Mesothelial cell of epicardium (in vitro differentiated cells): ENCODE data around the gene DEPDC1. TPM values are rescaled to one million over a fixed set of nuclear protein-coding genes. Genes with fewer than 3 reads are reported as not detected.

Experiments
- DNase-seq, 2 experiments: peaks; one replicate each; pipeline ENCODE4 v3.0.0; 2021; ENCODE audit warnings: low spot score in 2 of 2; ENCODE audit not compliant: unreplicated experiment in 2 of 2
- H3K27ac Mint-ChIP-seq: 2 replicates; pipeline ENCODE4 v1.8.0; 2021; ENCODE audit warnings: mixed read lengths
- H3K27me3 Mint-ChIP-seq: 2 replicates; pipeline ENCODE4 v1.8.0; 2021; ENCODE audit warnings: low read depth, mixed read lengths
- H3K36me3 Mint-ChIP-seq: 2 replicates; pipeline ENCODE4 v1.8.0; 2021; ENCODE audit warnings: mixed read lengths
- H3K4me1 Mint-ChIP-seq: 2 replicates; pipeline ENCODE4 v1.8.0; 2021; ENCODE audit warnings: mixed read lengths
- H3K4me3 Mint-ChIP-seq: 2 replicates; pipeline ENCODE4 v1.8.0; 2021; ENCODE audit warnings: mild to moderate bottlenecking, moderate library complexity, mixed read lengths
- H3K9me3 Mint-ChIP-seq: 2 replicates; pipeline ENCODE4 v1.8.0; 2021; ENCODE audit warnings: mixed read lengths
- total RNA-seq: library from RNA; stranded (reverse); gene quantifications from 3 replicates; pipeline ENCODE4 v1.2.1, GENCODE V29; 2021
- TF ChIP-seq, protein P1 (sequence below): fragments of 200-600 bp; sonication (generic); IDR thresholded peaks from one replicate; pipeline ENCODE4 v1.5.0; 2021; ENCODE audit warnings: antibody characterized with exemption; ENCODE audit not compliant: unreplicated experiment

DEPDC1 gene
- total RNA-seq, 1 donor from 2014 or later, result 10.4 TPM

DNA sequence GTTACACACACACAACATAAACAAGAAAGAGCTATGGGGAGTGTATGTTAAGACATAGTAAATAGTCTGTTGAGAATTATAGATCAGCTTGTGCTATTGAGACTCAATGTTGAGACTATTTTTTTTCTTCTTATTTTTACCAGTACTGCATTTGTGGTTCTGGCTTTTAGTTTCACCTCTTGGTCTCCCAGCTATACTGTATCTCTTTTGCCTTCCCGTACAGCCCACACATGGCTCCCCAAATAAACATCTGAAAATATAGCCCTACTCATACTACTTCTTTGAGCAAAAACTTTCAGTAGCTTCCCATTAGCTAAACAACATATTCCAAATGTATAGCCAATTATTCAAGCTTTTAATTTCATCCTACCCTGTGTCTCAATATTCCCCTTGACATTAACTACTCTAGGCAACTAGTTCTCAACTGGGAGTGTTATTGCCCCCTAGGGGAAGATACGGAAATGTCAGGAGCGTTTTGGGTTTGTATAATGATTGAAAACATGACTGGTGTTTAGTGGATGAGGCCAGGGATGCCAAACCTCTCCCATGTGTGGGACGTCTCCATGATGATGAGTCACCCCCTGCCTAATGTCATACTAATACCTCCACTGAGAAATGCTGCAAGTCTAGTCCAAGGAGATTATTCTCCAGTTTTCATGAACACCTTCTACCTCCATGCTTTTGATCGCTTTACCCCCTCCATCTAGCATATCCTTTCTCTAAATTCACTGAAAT, 53.9 kb downstream of the DEPDC1 start:
- DNase-seq, result no peak
- H3K9me3 Mint-ChIP-seq, result no peaks in the 10 kb centered on the region
- no peak overlapping the region for H3K27ac Mint-ChIP-seq
- peaks cover 15% of the 10 kb centered on the region for H3K27me3 Mint-ChIP-seq
- no peaks in the 10 kb centered on the region for H3K36me3 Mint-ChIP-seq
- TF ChIP-seq, protein P1, sequence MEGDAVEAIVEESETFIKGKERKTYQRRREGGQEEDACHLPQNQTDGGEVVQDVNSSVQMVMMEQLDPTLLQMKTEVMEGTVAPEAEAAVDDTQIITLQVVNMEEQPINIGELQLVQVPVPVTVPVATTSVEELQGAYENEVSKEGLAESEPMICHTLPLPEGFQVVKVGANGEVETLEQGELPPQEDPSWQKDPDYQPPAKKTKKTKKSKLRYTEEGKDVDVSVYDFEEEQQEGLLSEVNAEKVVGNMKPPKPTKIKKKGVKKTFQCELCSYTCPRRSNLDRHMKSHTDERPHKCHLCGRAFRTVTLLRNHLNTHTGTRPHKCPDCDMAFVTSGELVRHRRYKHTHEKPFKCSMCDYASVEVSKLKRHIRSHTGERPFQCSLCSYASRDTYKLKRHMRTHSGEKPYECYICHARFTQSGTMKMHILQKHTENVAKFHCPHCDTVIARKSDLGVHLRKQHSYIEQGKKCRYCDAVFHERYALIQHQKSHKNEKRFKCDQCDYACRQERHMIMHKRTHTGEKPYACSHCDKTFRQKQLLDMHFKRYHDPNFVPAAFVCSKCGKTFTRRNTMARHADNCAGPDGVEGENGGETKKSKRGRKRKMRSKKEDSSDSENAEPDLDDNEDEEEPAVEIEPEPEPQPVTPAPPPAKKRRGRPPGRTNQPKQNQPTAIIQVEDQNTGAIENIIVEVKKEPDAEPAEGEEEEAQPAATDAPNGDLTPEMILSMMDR, result peak; percentile 54
- H3K4me3 Mint-ChIP-seq, result no peak overlapping the region
- H3K4me1 Mint-ChIP-seq, result no peaks in the 10 kb centered on the region

DNA sequence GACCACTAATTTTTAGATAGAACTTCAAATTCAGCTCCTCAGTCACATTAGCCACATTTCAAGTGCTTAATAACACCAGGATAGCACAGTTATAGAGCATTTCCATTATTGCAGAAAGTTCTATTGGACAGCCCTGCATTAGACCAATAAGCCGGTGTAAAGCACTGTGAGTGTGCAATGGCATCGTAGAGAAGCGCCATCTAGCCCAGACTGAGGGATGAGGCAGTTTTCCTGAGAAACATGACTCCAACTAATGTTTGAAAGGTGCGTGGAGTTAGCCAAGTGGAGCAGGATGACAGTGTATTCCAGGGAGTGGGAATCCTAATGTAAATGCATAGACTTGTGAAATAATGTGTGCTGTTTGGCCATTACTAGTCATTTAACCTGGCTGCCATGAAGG, 54.9 kb downstream of the DEPDC1 start:
- TF ChIP-seq, protein P1, result no peak
- Mint-ChIP-seq H3K9me3 (no peaks in the 10 kb centered on the region), H3K36me3 (no peaks in the 10 kb centered on the region), H3K27me3 (peaks cover 15% of the 10 kb centered on the region), H3K4me1 (no peaks in the 10 kb centered on the region), H3K4me3 (no peak overlapping the region), H3K27ac (no peak overlapping the region)
- DNase-seq, result no peak

DNA sequence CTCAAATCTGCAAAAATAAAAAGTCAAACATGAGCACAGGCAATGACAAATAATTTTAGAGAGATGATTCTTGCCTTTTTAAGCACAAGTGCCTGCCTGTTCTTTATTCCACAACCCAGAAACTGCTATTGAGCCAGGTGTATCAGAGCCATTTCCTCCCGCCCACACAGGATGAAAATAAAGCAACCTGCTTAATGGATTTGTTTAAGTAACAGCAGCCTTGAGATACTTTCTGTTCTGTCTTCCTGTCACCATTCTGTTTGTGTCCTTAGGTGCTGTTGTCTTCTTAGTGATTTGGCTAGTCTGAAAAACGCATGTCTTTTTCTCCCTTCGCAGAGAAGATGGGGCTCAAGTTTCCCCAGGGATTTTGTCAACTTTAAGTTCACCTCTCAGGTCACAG, 58.6 kb downstream of the DEPDC1 start:
- H3K27me3 Mint-ChIP-seq, result peaks cover 16% of the 10 kb centered on the region
- no peaks in the 10 kb centered on the region for H3K4me1 Mint-ChIP-seq
- DNase-seq, result no peak
- no peak overlapping the region for H3K4me3 Mint-ChIP-seq
- no peaks in the 10 kb centered on the region for H3K36me3 Mint-ChIP-seq
- no peaks in the 10 kb centered on the region for H3K9me3 Mint-ChIP-seq
- H3K27ac Mint-ChIP-seq, result no peak overlapping the region
- TF ChIP-seq, protein P1, result no peak

DNA sequence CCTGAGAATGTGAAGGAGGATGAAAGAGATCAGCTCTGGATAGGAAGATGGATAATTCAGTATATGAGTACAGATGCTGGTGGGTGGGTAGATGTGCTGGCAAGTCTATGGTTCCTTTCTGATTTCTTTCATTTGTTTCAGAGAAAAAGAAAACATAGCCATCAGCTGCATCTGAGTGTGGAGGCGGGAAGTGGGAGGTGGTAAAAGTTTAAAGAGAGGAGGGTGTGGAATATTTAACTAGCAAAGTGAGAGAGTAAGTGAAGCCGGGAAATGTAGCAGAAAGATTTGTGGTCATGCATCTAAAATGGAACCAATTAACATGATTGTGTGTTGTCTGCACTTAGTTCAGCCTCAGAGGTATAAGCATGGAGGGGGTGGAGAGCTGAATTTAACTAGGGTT, 63.5 kb downstream of the DEPDC1 start:
- Mint-ChIP-seq H3K9me3 (no peaks in the 10 kb centered on the region), H3K4me1 (no peaks in the 10 kb centered on the region), H3K4me3 (no peak overlapping the region), H3K27ac (no peak overlapping the region), H3K36me3 (no peaks in the 10 kb centered on the region), H3K27me3 (peaks cover 7% of the 10 kb centered on the region)
- TF ChIP-seq, protein P1, result no peak
- no peak for DNase-seq

DNA sequence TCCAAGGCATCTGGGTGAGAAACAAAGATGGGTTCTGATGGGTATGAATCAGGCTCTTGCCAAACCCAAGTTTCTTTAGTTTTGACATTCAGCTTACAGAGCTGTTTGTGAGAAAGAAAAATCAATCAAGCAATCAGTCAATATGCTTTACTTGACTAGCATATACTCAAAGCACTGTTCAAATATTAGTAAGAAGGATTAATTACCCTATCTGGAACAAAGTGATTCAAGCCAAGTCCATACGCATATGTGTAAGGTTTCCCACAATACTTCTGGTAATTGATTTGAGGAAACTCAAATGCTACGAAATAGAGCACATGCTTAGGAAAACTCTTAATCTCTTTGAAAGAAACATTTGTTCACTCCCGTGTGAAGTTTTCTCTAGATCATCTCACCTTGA, 65.8 kb downstream of the DEPDC1 start:
- Mint-ChIP-seq H3K27me3 (no peaks in the 10 kb centered on the region), H3K36me3 (no peaks in the 10 kb centered on the region), H3K27ac (no peak overlapping the region), H3K9me3 (no peaks in the 10 kb centered on the region), H3K4me3 (no peak overlapping the region), H3K4me1 (no peaks in the 10 kb centered on the region)
- TF ChIP-seq, protein P1, result no peak
- no peak for DNase-seq
